Small intestine (tissue), 7 donors: ENCODE data around the gene C5orf58. TPM values are rescaled to one million over a fixed set of nuclear protein-coding genes. Genes with fewer than 3 reads are reported as not detected.

Experiments used
- DNase-seq, 2 donors: peaks; one replicate each; pipeline versions ENCODE4 v3.0.0 to v3.0.0-alpha.2; 2013
- FAIRE-seq: peaks from 2 replicates; lab custom pipeline; 2012; peaks lifted over from hg19 to GRCh38; lab: Jason Lieb, UNC
- H3K27ac ChIP-seq, 3 donors: one replicate each; pipeline ENCODE4 v1.5.1; 2013; ENCODE audit warnings: low read length in 2 of 3, mild to moderate bottlenecking in 2 of 3, control low read depth in 1 of 3, inconsistent platforms in 1 of 3, low read depth in 1 of 3, moderate library complexity in 1 of 3
- H3K27me3 ChIP-seq, 3 donors: one replicate each; pipeline ENCODE4 v1.6.1; 2013; ENCODE audit warnings: low read length in 3 of 3, inconsistent platforms in 1 of 3; ENCODE audit not compliant: control insufficient read depth in 3 of 3, insufficient read depth in 3 of 3
- H3K36me3 ChIP-seq, 3 donors: one replicate each; pipeline ENCODE4 v1.6.1; 2013; ENCODE audit warnings: low read length in 3 of 3, inconsistent platforms in 1 of 3, low read depth in 1 of 3, mild to moderate bottlenecking in 1 of 3, moderate library complexity in 1 of 3; ENCODE audit not compliant: control insufficient read depth in 3 of 3, insufficient read depth in 2 of 3
- H3K4me1 ChIP-seq, 3 donors: one replicate each; pipeline ENCODE4 v1.6.1; 2013; ENCODE audit warnings: low read length in 2 of 3, inconsistent platforms in 1 of 3, low read depth in 1 of 3, mild to moderate bottlenecking in 1 of 3, moderate library complexity in 1 of 3; ENCODE audit not compliant: control insufficient read depth in 3 of 3, insufficient read depth in 2 of 3
- H3K4me3 ChIP-seq, 3 donors: one replicate each; pipeline ENCODE4 v1.5.1; 2013; ENCODE audit warnings: low read length in 3 of 3, control low read depth in 1 of 3, inconsistent platforms in 1 of 3, low read depth in 1 of 3, mild to moderate bottlenecking in 1 of 3, moderate library complexity in 1 of 3
- H3K9me3 ChIP-seq, 2 donors: one replicate each; pipeline ENCODE4 v1.6.1; 2013; ENCODE audit warnings: low read depth in 1 of 2, low read length in 1 of 2; ENCODE audit not compliant: control insufficient read depth in 2 of 2, insufficient read depth in 1 of 2
- WGBS, 3 donors: extraction: QIAGEN DNeasy Blood & Tissue Kit; methylation state at CpG; one replicate each; pipeline ENCODE4 v1.1.7; 2013; 5-methylcytosine and 5-hydroxymethylcytosine counted together
- polyA plus RNA-seq, 4 donors: library from polyadenylated mRNA; stranded (reverse) in 3 of 4; unstranded in 1 of 4; fragments of 200-250 nt in 3 of 4; fragments of 120-200 nt in 1 of 4; gene quantifications; one replicate each; pipeline versions ENCODE4 v1.2.1 to v1.2.3, GENCODE V29; 2013
- donor health status: healthy with polysubstance abuse.
- donor health status: control.
- donor health status: control.
- donor health status: Bipolar disorder and iron deficiency.
- donor health status: healthy.

C5orf58 gene
- polyA plus RNA-seq, 4 donors: 0.69 TPM; not detected in 3

DNA sequence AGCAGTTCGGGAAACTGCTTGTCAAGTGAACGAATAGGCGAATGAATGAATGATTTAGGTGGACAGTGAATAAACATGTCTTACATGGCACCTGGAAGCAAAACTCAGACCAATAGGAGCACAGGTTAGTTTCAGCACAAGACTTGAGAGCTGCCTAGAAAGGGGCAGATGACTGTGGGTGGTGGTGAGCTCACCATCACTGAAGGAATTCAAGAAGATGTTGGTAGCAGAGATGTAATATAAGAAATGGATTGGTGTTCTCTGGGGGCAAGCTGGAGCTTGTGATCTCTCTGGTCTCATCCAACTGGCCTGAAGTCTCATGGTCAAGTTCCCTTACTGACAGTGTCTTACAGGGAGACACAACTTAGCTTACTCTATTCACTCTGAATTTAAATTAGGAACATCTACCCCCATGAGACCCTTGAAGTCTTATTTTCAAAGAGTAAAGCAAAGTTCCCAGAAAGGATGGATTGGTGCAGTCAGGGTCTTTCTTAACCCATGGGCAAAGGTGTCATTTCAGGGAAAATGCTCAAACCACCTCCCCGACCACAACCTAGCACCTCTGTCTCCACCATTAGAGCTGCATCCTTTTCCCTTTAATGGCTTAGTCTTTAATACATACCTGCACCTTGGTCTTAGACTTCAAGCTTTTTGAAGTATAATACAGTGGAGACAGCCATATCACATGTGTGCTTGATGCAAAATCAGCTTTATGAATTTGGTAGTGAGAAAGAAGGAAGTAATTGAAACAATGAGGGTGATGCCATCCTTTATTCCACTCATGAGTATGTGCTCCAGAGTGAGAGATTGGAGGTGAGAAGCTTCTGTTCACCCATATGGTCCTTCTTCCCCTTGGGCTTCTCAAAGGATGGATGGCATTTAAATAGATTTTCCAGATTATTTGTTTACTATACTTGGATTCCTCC, 59.7 kb downstream of the C5orf58 start:
- H3K9me3 ChIP-seq: peaks cover 0 to 6% of the 10 kb centered on the region in 2 donors
- peaks cover 0 to 3% (median 0%) of the 10 kb centered on the region in 3 donors for H3K27me3 ChIP-seq
- peaks cover 0 to 7% (median 0%) of the 10 kb centered on the region in 3 donors for H3K4me1 ChIP-seq
- no peak overlapping the region for H3K27ac ChIP-seq
- FAIRE-seq (no peak), DNase-seq (no peak)
- H3K36me3 ChIP-seq: no peaks in the 10 kb centered on the region
- 76 to 89% (median 82%) methylated on average over 4 of the region's 4 CpGs for WGBS, 3 donors
- H3K4me3 ChIP-seq: no peak overlapping the region

DNA sequence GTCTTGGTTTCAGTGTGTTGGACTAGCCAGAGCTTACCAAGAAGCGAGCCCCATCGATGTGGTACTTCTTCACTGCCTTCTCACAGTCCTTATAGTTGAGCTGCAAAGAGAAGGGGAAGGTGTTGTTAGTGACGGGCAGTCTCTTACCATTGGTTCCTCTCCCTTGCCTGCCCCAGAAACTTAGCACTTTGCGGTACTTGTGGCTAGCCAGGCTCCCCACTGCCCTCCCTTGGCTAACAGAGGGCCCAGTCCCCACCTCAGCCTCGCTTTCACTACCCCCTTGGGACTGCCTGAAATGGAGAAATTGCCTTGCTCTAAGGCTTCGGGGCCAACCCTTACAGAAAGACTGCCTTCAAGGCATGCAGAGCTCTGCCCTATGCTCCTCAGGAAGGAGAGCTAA, 60.5 kb downstream of the C5orf58 start:
- peak overlapping the region in 1 of 3 donors; percentile 20 for H3K27ac ChIP-seq
- WGBS, 3 donors: 50 to 66% (median 62%) methylated on average over 6 of the region's 6 CpGs
- H3K4me3 ChIP-seq: no peak overlapping the region
- peaks cover 0 to 6% of the 10 kb centered on the region in 2 donors for H3K9me3 ChIP-seq
- H3K4me1 ChIP-seq: peaks cover 0 to 7% (median 0%) of the 10 kb centered on the region in 3 donors
- FAIRE-seq (no peak), DNase-seq (peak in 1 of 2 donors; percentile 33)
- peaks cover 0 to 3% (median 0%) of the 10 kb centered on the region in 3 donors for H3K27me3 ChIP-seq
- no peaks in the 10 kb centered on the region for H3K36me3 ChIP-seq

DNA sequence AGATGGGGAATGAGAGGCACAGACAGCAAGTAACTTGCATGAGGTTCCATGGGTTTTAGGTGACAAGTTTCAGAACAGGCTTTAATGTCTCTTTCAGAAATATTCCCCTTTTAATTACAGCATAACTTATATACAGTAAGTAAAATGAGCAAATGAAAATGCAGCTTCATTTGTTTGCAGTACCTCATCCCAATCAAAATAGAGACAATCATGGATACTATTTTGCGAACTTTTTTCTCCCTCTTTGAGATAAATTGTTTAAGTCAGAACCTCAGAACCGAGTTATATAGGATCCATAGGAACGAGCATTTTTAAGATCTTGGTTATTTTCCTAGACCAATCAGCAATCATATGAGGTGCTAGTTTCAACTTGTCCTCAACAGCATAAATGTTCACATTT, 61.3 kb downstream of the C5orf58 start:
- 70 to 79% (median 71%) methylated on average over 3 of the region's 3 CpGs for whole genome bisulfite sequencing, 3 donors
- Histone ChIP-seq H3K4me1 (no peaks in the 10 kb centered on the region), H3K27me3 (peaks cover 0 to 3% (median 0%) of the 10 kb centered on the region in 3 donors), H3K27ac (no peak overlapping the region), H3K9me3 (peaks cover 0 to 6% of the 10 kb centered on the region in 2 donors), H3K4me3 (peak overlapping the region in 2 of 3 donors; percentile 4 to 57), H3K36me3 (no peaks in the 10 kb centered on the region)
- FAIRE-seq (no peak), DNase-seq (no peak)

DNA sequence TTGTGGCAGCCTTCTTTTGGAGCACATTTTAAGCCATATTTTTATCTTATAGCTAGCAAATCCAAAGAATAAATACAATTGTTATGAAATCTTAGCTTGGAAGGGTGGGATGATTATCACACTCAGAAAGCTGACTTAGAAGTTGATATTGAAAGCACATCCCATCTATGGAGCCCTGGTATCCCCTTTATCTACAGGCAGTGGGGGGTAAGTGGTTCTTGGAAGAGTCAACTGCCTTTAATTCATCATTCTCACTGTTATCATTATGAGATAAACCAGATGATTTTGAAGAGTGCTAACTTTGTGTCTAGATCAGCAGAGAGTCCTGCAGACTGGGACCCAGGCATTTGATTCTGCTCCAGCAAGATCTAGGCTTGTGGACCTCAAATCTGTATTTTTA, 61.8 kb downstream of the C5orf58 start:
- Histone ChIP-seq H3K9me3 (peaks cover 0 to 6% of the 10 kb centered on the region in 2 donors), H3K36me3 (no peaks in the 10 kb centered on the region), H3K4me3 (peak overlapping the region in 2 of 3 donors; percentile 4 to 57), H3K4me1 (no peaks in the 10 kb centered on the region), H3K27ac (no peak overlapping the region), H3K27me3 (peaks cover 0 to 3% (median 0%) of the 10 kb centered on the region in 3 donors)
- FAIRE-seq: no peak
- no peak for DNase-seq

Other genes starting within 250 kb of the C5orf58 start
- gene FOXI1, start 127.1 kb upstream of the C5orf58 start, polyA plus RNA-seq: under 1 TPM in 2 of 4 donors, not detected in 2; 0.03 to 0.09 TPM
- gene LCP2, start 64.8 kb downstream of the C5orf58 start, polyA plus RNA-seq: 10 to 100 TPM in 1 of 4 donors, 1 to 10 TPM in 3; 2.9 to 14.1 (median 7.8) TPM
- 1 to 10 TPM in 1 of 4 donors, under 1 TPM in 3; 0.22 to 3.6 (median 0.63) TPM for gene KCNMB1, start 156.4 kb downstream of the C5orf58 start, polyA plus RNA-seq